PC-3 (cell line): Measurements from ENCODE around the gene PHTF2.

Experiments
- CTCF ChIP-seq: fragments of 300-600 bp; sonication (generic); conservative IDR thresholded peaks from 2 replicates; pipeline ENCODE4 v1.5.1; 2017; ENCODE audit warnings: antibody characterized with exemption, low read depth, mild to moderate bottlenecking, low read length
- EZH2 ChIP-seq: fragments of 300-600 bp; sonication (generic); IDR thresholded peaks from one replicate; pipeline ENCODE4 v1.6.1; 2017; ENCODE audit warnings: antibody characterized with exemption, mild to moderate bottlenecking, low read length; ENCODE audit not compliant: unreplicated experiment

- TF ChIP-seq CTCF (no peak), EZH2 (no peak)
Measured at GRCh38 chr7:77833136-77833535, 34.6 kb downstream of the PHTF2 start.
